K562 (cell line): Measurements from ENCODE around the gene IFNGR2. TPM values are rescaled to one million over a fixed set of nuclear protein-coding genes. Genes with fewer than 3 reads are reported as not detected.
A peak's percentile ranks its signal among the peaks of the same experiment; 100 is the strongest.

Experiments used
- AFF4 ChIP-seq: sonication (generic); formaldehyde crosslinking; IDR thresholded peaks from 2 replicates; pipeline ENCODE4 v1.8.0; 2023; ENCODE audit warnings: mild to moderate bottlenecking, missing genetic modification reagents
- ARID2 ChIP-seq: fragments of 450-650 bp; IDR thresholded peaks from 2 replicates; pipeline ENCODE4 v1.6.1; 2017; ENCODE audit warnings: antibody characterized with exemption, mild to moderate bottlenecking
- CEBPB ChIP-seq: fragments of 450-650 bp; IDR thresholded peaks from 2 replicates; pipeline ENCODE4 v1.6.1; 2016; ENCODE audit warnings: missing genetic modification characterization, missing compliant biosample characterization
- E2F1 ChIP-seq: sonication (generic); formaldehyde crosslinking; IDR thresholded peaks from 2 replicates; pipeline ENCODE4 v1.8.1; 2023; ENCODE audit warnings: mild to moderate bottlenecking, missing genetic modification reagents, moderate library complexity
- E2F6 ChIP-seq, 2 experiments: IDR thresholded peaks; 2 replicates each; pipeline ENCODE4 v1.6.1; 2011; ENCODE audit warnings: borderline replicate concordance in 1 of 2, control low read depth in 1 of 2, low read depth in 1 of 2, low read length in 1 of 2, mild to moderate bottlenecking in 1 of 2, mixed read lengths in 1 of 2, moderate library complexity in 1 of 2; ENCODE audit not compliant: insufficient read depth in 1 of 2, insufficient read length in 1 of 2, poor library complexity in 1 of 2, severe bottlenecking in 1 of 2; ENCODE audit errors: extremely low read depth in 1 of 2
- ELF2 ChIP-seq: fragments of 250-450 bp; sonication (Bioruptor Pico); IDR thresholded peaks from 2 replicates; pipeline ENCODE4 v1.5.0; 2021; ENCODE audit warnings: mild to moderate bottlenecking
- HDAC1 ChIP-seq, 2 experiments: fragments of 450-650 bp; IDR thresholded peaks; 2 replicates each; pipeline ENCODE4 v1.6.1; 2016 to 2017; ENCODE audit warnings: inconsistent platforms in 1 of 2, mild to moderate bottlenecking in 1 of 2, moderate library complexity in 1 of 2
- HEY1 ChIP-seq: fragments of 250-450 bp; sonication (Bioruptor Pico); IDR thresholded peaks from 2 replicates; pipeline ENCODE4 v1.5.0; 2020; ENCODE audit warnings: mild to moderate bottlenecking, moderate library complexity, borderline replicate concordance
- KDM4B ChIP-seq, 2 experiments: fragments of 450-650 bp in 1 of 2; sonication (generic) in 1 of 2; IDR thresholded peaks; 2 replicates each; pipeline ENCODE4 v1.6.1; 2016 to 2017; ENCODE audit warnings: borderline replicate concordance in 2 of 2, antibody characterized with exemption in 1 of 2, low read depth in 1 of 2, mild to moderate bottlenecking in 1 of 2
- SMARCA4 ChIP-seq: fragments of 450-650 bp; IDR thresholded peaks from 2 replicates; pipeline ENCODE4 v1.6.1; 2016
- SPI1 ChIP-seq: IDR thresholded peaks from 2 replicates; pipeline ENCODE4 v1.6.1; 2011; ENCODE audit warnings: low read depth, low read length, control low read depth, borderline replicate concordance
- ZNF232 ChIP-seq: sonication (generic); formaldehyde crosslinking; IDR thresholded peaks from 2 replicates; pipeline ENCODE4 v1.8.0; 2022; ENCODE audit warnings: mild to moderate bottlenecking, missing genetic modification reagents
- ZNF592 ChIP-seq: fragments of 450-650 bp; IDR thresholded peaks from 2 replicates; pipeline ENCODE4 v1.6.1; 2017; ENCODE audit warnings: antibody characterized with exemption, mild to moderate bottlenecking
- ZNF696 ChIP-seq: fragments of 250-450 bp; sonication (Bioruptor Pico); conservative IDR thresholded peaks from 2 replicates; pipeline ENCODE4 v1.4.0; 2020; ENCODE audit warnings: mild to moderate bottlenecking, moderate library complexity
- polyA plus RNA-seq, 8 experiments: library from polyadenylated mRNA; depleted of rRNA in 4 of 8; stranded (reverse) in 5 of 8; unstranded in 3 of 8; fragments of >200 nt; fragmentation: Nextera tagmentation in 2 of 8; fragmentation: Illumina TruSeq in 1 of 8; extraction: Ambion mirVana in 2 of 8; extraction: Trizol in 1 of 8; gene quantifications; 2 replicates each; pipeline versions ENCODE4 v1.2.1 to v1.2.3, GENCODE V29; 2011 to 2014; ENCODE audit warnings: inconsistent platforms in 1 of 8, missing spikeins in 1 of 8
- total RNA-seq, 7 experiments: library from RNA; depleted of rRNA in 6 of 7; stranded (reverse); fragments of >200 nt in 6 of 7; fragmentation: Illumina TruSeq in 2 of 7; extraction: Trizol in 2 of 7; gene quantifications; 2 replicates each; pipeline versions ENCODE4 v1.2.1 to v1.2.3, GENCODE V29; 2011 to 2021; ENCODE audit warnings: low replicate concordance in 1 of 7

IFNGR2 gene
- total and polyA plus RNA-seq, 9 of the 15 experiments (the other 6 are each of a cell fraction or from before 2014, with no cell fraction given): 6.7 to 58.0 (median 28.5) TPM

- TF ChIP-seq AFF4 (0 out of 2 replicates have a peak, but pooled peaks have one; percentile 4), SPI1 (no peak), HDAC1 (IDR thresholded peaks at IDR 0.05) (peak in 1 of 2 experiments; percentile 70; a peak in 1 of 4 replicates), E2F1 (CRISPR knock-in tag) (0 out of 2 replicates have a peak, but pooled peaks have one; percentile 80), HEY1 (no peak), SMARCA4 (peak; percentile 26; the same call in 1 of the 2 replicates), CEBPB (tag) (no peak), ARID2 (0 out of 2 replicates have a peak, but pooled peaks have one; percentile 8), KDM4B (IDR thresholded peaks at IDR 0.05; ENCODE audit: borderline replicate concordance in 2 of 2, low read depth in 1 of 2) (0 out of 4 replicates have a peak, but pooled peaks of 1 of the 2 experiments have one; percentile 35), ZNF592 (0 out of 2 replicates have a peak, but pooled peaks have one; percentile 41), ZNF696 (CRISPR knock-in tag) (no peak), ZNF232 (CRISPR knock-in tag) (peak; percentile 72), E2F6 (IDR thresholded peaks at IDR 0.05; ENCODE audit: borderline replicate concordance in 1 of 2, extremely low read depth in 1 of 2, insufficient read depth in 1 of 2, insufficient read length in 1 of 2, low read depth in 1 of 2, low read length in 1 of 2, poor library complexity in 1 of 2, severe bottlenecking in 1 of 2) (peak in 1 of 2 experiments; percentile 64), ELF2 (CRISPR knock-in tag) (0 out of 2 replicates have a peak, but pooled peaks have one; percentile 48)
These were observed 75.9 kb downstream of the IFNGR2 start (continued) for GRCh38 chr21:33478935-33479678.
